CD4-positive, alpha-beta T cell treated with Interleukin-1 beta for 1 hour (primary cell): ENCODE results near the gene CALR.
"Not testable (repeated sequence)": the region's sequence is repeated elsewhere in the genome, so short reads cannot be mapped to it uniquely, and the experiment has no call there.

Experiments
- DNase-seq, 2 donors: peaks; one replicate each; pipeline ENCODE4 v3.0.0-alpha.2; 2020 to 2022

The CALR gene

DNA sequence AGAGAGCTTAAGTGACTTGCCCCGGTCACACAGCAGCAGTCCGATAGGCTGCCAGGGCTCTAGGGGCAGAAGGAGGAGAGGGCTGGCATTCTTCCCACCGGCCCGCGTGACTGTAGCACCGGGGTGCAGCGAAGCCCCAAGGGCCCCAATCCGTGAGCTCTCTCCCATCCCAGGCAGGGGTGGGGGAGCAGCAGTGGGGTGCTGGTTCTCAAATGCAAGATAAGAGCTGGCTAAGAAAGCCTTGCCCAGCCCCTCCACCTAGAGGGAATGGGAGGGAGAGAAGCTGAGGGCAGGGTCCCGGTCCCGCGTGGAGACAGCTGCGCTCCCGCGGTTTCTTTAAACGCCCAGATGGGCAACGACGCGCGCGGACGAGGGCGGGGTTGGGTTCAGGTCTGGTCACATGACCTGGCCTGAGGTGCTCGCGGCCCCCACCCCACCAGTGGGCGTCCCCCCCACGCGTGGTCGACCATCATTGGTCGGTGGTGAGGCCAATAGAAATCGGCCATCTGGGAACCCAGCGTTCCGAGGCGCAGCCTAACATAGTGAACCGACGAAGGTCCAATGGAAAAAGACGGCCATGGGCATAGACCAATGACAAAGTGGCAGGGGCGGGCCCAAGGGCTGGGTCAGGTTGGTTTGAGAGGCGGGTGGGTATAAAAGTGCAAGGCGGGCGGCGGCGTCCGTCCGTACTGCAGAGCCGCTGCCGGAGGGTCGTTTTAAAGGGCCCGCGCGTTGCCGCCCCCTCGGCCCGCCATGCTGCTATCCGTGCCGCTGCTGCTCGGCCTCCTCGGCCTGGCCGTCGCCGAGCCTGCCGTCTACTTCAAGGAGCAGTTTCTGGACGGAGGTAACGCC is at the start of gene CALR:
TSS of gene CALR (plus strand) at position 683 of the 852 bp plus-strand sequence. CDS start at position 754, 71 bp downstream.
- peak; percentile 99 to 100 for DNase-seq

DNA sequence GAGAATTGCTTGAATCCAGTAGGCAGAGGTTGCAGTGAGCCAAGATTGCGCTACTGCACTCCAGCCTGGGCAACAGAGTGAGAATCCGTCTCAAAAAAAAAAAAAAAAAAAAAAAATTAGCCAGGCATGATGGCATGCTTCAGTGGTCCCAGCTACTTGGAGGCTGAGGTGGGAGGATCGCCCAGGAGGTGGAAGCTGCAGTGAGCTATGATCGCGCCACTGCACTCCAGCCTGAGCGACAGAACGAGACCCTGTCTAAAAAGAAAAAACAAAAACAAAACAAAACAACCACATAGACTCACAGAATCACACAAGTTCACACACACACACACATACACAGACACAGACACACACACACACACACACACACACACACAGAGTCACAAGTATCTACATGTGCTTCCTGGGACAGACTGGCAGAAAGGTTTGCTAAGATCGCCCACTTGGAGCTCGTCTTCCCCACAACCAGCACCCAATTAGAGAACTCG is 48.1 kb upstream of the CALR start:
- not testable (repeated sequence) for DNase-seq

DNA sequence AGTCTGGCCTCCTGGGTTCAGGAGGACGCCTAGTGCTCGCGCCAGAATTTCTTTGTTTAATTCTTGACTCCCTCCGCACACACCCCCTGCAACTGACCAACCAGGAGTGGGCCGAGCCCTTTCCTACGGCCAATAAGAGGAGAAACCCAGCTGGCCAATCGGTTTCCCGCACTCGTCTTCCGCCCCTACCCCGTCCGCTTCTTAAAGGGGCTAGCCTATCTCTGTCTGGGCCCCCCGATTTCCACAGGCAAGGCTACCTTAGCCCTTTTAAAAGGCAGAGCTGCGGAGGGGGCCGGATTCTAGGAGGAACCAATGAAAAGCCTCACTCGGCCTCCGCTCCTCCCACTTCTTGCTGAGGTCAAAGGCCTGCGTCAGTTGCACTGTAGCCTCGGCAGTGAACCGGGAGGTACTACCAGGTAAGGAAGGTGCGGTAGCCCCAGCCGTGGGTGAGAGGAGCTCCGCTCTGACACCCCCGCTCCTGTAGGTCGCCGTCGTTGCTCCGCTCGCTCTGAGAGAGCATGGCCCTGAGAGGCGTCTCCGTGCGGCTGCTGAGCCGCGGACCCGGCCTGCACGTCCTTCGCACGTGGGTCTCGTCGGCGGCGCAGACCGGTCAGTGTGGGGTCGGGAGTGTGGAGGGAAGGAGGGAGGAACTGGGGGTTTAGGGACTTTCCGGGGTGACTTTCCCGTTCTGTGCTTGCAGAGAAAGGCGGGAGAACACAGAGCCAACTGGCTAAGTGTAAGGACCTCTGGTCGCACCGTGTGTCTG is 47.4 kb upstream of the CALR start, which contains the start of gene GCDH:
TSS of gene GCDH (plus strand) at position 374 of the 766 bp plus-strand sequence. CDS start at position 519, 145 bp downstream.
- peak; percentile 98 for DNase-seq

DNA sequence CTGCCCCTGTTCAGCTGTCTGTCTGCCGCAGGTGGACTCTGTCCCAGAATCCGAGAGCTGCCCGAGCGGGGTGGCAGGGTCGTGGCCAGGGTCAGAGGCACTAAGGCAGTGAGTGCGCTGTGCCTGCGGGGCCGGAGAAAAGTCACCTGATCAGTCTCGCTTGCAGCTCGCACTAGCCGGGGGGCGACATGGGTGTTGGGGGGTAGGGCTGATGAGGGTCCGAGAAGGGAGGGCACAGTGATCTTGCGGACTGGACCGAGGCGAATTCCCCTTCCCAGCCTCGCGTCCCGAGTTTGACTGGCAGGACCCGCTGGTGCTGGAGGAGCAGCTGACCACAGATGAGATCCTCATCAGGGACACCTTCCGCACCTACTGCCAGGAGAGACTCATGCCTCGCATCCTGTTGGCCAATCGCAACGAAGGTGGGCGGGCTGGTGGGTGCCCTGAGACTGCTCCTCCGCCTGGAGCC is 46.8 kb upstream of the CALR start:
- DNase-seq: no peak

DNA sequence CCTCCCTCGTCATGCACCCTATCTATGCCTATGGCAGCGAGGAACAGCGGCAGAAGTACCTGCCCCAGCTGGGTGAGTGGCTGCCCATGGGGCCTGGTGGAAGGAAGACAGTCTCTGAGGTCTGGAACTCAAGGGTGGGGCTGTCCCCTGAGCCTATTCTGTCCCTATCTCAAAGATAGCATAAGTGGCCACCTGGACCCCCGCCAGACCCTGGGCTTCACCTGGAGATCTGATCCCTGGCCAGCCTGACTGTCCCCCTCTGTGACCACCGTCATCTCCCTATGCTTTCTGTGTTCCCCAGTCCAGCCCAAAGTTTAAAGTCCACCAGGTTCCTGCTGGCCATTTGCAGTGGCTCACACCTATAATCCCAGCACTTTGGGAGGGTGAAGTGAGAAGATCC is 44.8 kb upstream of the CALR start:
- DNase-seq: no peak

DNA sequence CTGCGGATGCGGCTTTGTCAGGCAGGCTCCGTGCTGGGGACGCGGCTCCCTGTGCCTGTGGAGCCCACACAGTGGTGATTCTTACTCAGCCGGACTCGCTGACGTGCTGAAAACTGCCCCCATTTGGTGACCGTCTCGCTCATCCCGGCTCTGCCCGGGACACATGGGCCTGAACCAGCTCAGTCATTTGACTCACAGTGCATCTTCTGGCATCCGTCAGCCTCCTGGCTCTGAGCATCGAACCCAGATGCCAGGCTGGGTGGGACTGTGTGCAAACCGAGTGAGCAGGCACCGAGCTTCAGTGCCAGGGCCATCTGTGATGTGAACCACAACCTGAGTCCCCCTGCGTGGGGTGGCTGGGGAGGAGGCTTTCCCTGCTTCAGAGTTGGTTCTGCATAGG is 41.9 kb upstream of the CALR start:
- DNase-seq: no peak

DNA sequence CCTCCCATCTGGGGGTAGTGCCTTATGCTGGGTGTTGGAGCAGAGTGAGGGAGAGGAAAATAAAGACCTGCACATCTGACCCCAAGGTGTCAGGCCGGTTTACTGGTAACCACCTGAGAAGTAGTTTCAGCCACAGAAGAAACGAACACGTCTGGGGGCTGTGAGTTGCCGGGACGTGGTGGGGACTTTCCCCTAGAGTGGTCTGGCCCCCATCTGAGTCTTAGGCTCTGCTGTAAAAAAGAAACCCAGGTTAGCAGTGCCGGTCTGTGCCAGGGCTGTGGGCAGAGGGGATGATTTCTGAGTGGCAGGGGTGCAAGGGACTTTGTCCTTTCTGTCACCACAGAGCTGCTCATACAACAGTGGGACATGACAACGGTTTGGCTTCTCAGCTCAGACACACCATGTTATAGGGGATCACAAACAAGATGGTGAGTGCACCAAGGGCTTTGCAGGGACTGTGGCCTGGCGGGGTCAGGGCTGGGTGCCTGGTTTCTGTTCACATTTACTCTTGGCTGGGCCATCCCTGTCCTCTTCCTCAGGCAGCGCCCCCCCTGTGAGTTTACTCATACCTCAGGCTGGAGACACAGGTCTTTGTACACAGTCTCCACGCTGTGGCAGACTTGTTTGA is 38.4 kb upstream of the CALR start:
- DNase-seq: no peak

DNA sequence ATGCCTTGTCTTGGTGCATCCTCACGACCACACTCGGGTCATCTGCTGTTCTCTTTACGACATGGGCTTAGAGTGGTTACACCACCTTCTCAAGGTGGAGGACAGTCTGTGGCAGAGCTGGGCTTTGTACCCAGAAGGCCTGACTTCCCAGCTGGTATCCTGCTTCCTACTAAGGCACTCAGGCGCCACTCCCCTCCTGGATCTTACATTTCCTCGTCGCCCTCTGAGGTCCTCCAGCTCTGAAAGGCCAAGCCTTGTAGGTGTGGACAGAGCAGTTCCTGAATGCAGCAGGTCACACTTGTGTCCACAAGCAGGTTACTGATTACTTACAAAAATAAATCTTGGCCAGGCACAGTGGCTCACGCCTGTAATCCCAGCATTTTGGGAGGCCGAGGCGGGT is 31.2 kb upstream of the CALR start:
- DNase-seq: no peak

DNA sequence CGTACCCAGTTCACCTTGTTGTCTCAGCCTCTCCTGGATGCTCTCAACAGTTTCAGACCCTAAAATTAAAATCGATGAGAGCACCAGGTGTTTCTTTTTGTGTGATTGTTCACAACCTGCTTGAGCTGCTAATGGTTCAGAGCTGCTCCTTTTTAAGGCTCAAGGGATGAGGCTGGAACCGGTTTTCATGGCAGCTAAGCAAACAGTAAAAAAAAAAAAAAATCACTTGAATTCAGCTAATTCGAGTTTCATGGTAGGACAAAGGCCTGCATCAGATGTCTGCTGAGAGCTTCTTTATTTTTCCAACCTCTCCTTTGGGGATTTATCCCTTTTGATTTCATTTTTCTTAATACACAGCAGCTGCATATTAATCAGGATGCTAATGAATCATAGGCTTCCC is 25.8 kb upstream of the CALR start:
- no peak for DNase-seq

DNA sequence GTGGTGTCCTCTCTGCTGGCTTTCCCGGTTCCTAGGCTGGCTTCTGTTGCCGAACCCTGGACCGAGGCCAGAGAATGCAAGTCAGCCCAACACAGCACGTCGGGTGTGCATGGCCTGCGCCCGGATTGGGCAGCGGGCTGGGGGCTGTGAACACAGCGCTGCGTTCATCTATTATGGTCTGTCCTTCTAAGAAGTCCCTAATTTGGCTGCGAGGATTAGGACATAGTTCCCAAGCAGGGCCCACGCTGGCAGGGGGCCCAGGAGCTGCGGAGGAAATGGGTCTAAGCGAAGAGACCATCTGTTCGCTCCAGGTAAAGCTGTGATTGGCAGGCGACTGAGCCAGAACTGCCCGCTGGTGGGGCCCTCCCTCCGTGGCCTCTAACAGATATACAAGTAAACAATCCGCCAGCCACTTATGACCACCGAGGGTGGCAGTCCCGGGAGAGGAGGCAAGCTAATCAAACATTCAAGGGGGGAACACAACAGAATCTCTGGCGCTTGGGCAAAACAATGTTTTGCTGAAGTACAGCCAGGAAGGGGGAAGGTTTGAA is 25.3 kb upstream of the CALR start:
- no peak for DNase-seq

DNA sequence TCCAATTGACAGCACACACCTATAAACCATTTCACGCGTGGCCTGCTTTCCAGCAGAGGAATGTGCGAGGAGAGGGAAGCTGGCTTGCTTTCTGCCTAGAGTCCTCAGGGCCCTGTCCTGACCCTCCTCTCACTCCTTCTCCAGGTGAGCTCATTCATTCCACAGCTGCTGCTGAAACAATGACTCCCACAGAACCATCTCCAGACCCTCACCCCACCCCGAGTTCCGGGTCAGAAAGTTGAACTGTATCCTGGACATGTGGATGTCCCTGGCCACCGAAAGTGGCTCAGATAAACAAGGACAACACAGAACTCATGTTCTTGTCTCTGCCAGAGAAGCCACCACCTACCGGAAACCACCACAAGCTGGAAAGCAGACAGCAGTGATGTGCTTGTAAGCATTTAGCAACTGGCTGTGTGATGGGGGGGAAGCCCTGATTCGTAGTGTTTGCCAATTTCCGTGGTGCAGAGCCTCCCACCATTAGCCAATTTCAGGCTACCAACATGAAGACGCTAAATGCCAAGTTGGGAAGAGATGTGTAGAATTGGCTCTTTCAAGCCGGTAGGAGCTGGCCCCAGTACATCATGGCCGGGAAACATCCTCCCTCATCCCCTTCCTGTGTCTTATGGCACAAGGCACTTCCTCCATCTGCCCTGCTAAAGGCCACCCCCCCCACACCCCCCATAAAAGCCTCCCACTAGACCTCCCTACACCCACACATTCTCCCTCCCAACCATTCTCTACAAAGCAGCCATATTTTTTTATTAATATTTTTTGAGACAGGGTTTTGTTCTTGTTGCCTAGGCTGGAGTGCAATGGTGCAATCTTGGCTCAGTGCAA is 24.3 kb upstream of the CALR start:
- DNase-seq: peak; percentile 61 to 65

DNA sequence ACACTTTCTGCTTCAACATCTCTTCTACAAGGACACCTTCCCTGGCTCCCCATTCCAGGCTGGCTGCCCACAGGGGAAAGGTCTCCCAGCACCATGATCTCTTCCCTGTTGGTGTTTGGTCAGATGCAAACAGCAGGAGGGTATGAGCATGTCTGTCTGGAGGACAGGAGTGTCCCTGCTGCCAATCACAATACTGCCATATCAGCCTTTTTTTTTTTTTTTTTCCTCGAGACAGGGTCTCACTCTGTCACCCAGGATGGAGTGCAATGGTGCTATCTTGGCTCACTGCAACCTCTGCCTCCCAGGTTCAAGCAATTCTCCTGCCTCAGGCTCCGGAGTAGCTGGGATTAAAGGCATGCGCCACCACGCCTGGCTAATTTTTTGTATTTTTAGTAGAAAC is 22.5 kb upstream of the CALR start:
- DNase-seq: not testable (repeated sequence)

DNA sequence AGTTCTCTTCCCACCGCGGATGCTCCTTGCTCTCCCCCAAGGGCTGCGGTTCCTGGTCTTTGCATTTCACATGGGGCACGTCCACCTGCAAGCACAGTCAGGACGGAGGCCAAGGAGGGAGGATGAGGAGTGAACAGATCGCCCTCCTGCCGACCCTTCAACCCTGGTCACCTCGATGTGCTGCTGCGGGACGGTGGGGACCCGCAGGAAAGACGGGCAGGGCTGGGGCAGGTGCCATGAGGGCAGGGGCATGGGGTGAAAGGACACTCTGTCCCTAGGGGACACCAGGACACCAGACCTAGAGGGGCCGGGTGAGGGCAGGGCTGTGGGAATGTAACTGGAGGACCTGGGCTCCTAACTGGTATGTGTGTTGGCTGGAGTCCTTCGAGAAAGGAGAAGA is 20.2 kb upstream of the CALR start:
- DNase-seq: no peak

DNA sequence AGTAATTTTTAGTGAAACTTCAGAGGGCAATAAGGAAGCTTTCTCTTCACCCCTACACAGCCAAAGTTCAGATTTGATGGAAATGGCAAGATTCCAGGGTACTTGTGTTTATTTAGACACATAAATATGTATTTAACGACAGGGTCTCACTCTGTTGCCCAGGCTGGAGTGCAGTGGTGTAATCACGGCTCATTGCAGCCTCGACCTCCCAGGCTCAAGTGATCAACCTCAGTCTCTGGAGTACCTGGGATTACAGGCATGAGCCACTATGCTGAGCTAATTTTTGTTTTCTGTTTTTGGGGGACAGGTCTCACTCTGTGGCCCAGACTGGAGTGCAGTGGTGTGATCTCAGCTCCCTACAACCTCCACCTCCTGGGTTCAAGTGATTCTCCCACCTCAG is 17.4 kb upstream of the CALR start:
- no peak for DNase-seq

DNA sequence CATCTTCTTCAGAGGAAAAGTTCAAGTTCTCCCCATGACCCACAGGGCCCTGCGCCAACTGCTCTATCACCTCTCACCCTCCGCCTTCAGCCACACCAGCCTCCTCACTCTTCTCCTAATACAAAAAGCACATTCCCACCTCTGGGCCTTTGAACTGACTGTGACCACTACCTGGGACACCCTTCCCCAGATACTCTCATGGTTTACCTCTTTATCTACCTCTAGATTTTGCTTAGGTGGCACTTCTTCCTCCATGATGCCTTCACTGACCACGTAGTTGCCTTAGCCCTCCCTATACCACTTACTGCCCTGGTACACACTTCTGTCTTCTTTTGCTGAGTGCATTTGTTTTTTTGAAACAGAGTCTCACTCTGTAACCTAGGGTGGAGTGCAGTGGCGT is 15.4 kb upstream of the CALR start:
- no peak for DNase-seq

DNA sequence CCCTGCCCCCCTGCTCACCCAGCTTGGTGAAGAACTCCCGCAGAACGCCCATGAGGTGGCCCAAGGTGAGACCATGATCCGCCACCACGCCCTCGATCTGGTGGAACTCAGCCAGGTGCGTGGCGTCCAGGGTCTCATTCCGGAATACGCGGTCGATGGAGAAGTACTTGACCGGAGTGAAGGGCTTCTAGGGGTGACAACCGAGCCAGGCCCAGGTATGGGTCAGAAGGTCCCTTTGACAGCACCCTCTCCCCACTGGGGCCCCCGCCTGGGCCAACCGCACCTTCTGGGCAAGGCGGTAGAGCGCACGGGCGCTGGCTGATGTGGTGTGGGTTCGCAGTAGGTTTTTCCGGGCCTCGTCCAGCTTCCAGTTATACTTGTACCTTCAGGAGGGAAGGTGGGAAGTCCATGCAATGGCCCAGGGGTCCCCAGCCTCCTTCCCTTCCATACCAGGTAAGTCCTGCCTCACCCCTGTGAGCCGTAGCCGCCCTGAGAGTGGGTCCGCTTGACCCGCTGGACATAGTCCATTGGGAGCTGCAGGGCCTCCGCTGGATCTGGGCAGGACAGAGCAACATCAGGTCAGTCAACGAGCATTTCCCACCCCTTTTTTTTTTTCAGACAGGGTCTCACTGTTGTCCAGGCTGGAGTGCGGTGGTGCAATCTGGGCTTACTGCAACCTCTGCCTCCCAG is 13.6 kb upstream of the CALR start:
- no peak for DNase-seq

DNA sequence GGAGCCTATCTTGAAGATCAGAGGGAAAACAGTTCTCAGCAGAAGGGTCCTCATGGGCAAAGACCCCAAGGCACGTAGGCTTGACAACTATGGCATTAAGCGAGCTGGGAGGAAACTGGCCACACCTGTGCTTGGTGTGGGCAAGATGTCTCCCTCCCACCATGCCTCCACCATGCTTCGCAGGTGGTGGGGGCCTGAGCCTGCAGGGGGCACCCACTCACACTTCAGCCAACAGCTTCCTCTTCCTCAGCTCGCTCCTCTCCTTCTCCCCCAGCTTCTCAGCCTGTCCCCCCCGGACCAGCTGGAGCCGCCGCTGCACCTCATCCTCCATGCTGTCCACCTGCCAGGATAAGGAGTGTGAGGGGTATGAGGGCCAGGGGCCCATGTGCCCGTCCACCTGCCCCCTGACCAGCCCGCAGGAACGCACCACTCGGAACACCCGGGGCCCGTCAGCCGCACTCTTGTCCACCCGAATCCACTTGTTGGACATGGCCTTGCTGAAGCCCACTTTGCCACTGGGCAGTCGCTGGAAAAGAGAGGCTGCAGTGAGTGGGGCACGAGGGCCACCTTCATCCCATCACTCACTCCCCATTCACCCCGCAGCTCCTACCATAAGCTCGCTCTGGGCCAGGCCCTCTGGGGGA is 8.3 kb upstream of the CALR start:
- no peak for DNase-seq

DNA sequence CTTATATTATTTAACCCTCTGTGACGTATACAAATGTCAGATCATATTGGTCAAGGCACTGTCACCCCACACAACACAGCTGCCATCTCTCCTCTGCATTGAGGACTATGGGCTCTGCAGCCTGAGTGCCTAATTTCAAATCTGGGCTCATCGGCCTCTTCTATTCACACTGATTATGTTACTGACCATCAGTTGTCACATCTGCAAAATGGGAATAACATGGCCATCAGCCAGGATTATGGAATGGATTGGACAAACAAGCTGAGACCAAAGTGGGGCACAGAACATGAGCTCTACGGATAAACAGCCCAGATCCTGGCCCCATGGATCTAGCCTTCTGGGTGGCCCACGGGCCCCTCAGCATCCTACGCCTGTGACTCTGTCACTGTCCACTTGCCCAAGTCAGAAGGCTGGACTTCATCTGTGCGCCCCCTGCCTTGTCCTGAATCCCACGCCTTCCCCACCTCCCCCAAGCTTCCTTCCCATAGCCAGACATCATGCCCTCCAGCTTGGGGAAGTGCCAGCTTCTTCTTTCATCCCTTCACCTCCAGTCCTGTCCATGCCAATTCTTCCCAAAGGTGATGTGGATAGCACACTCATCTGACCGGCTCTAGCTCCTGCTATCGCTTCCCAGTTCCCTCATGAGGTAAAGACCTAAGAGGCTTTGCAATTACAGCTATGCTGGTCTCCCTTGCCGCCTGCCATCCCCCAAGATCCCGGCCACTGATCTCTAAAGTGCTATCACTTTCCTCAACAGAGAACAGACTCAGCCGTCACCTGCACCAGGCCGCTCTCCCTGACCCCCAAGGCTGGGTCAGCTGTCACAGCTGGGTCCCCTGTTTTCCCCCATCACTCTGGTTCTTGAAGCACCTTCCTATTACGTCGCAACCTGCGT is 5.8 kb upstream of the CALR start:
- no peak for DNase-seq

DNA sequence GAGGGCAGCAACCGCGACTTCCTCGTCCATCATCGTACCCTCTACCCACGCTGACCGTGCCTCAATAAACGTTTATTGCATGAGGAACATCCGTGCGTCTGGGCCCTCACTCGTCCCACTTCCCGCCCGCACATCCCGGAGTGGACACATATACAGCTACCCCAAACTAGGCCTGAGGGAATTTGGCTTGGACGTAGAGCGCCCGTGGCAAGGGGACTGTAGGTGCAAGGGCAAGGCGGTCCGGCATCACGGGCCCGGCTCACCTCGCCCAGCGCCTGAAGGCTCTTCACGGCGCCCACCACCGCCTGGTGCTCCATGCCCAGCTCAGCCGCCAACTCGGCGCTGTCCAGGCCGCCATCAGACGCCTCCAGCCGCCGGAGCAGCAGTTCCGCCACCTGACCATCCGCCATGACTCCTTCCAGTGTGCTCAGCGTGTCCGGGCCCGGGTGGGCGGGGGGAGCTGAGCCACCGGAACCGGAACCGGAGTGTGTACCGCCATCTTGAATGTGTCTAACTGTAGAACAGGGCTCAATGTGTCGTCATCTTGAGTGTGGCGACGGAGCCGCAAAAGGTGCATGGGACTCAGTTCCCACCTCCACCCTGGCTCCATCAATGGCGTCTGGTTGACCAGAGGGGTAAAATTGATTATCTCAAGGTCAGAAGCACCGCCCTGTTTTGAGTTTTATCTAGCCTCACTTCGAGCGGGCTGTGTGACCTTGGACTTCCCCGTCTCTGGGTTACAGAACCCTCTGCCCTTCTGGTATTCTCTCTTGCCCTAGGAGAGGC is 4.9 kb upstream of the CALR start, which contains the start of gene FARSA:
TSS of gene FARSA (minus strand) at position 425 of the 786 bp plus-strand sequence. CDS start at position 410, 15 bp downstream.
- DNase-seq: peak; percentile 90
